Endodermal cell (in vitro differentiated cells): ENCODE results near the gene CCDC195. TPM values are rescaled to one million over a fixed set of nuclear protein-coding genes. Genes with fewer than 3 reads are reported as not detected.
"Not testable (repeated sequence)": the region's sequence is repeated elsewhere in the genome, so short reads cannot be mapped to it uniquely, and the experiment has no call there.

ENCODE experiments used
- DNase-seq: peaks from one replicate; pipeline ENCODE4 v3.0.0-alpha.2; 2017
- H3K27ac ChIP-seq: 2 replicates; pipeline ENCODE4 v1.5.1; 2013; ENCODE audit warnings: mild to moderate bottlenecking, low read depth, low read length, moderate library complexity
- H3K27me3 ChIP-seq: 2 replicates; pipeline ENCODE4 v1.6.1; 2013; ENCODE audit warnings: mild to moderate bottlenecking, low read length, moderate library complexity; ENCODE audit not compliant: insufficient read depth, control insufficient read depth, poor library complexity, severe bottlenecking
- H3K36me3 ChIP-seq: 2 replicates; pipeline ENCODE4 v1.7.0; 2013; ENCODE audit warnings: mild to moderate bottlenecking, low read length, moderate library complexity; ENCODE audit not compliant: control insufficient read depth, insufficient read depth
- H3K4me1 ChIP-seq: one replicate; pipeline ENCODE4 v1.7.0; 2013; ENCODE audit warnings: low read length; ENCODE audit not compliant: control insufficient read depth, insufficient read depth
- H3K4me3 ChIP-seq: 2 replicates; pipeline ENCODE4 v1.5.1; 2013; ENCODE audit warnings: mild to moderate bottlenecking, low read length, moderate library complexity
- H3K9ac ChIP-seq: 2 replicates; pipeline ENCODE4 v1.6.1; 2013; ENCODE audit warnings: mild to moderate bottlenecking, low read length, moderate library complexity; ENCODE audit not compliant: poor library complexity, severe bottlenecking; ENCODE audit errors: extremely low read depth
- H3K9me3 ChIP-seq: 2 replicates; pipeline ENCODE4 v1.6.1; 2013; ENCODE audit warnings: mild to moderate bottlenecking, low read length, moderate library complexity; ENCODE audit not compliant: control insufficient read depth
- H3K27ac Mint-ChIP-seq: 2 replicates; pipeline ENCODE4 v1.8.0; 2020; ENCODE audit warnings: mixed read lengths
- H3K27me3 Mint-ChIP-seq: 2 replicates; pipeline ENCODE4 v1.8.0; 2021; ENCODE audit warnings: mild to moderate bottlenecking, mixed read lengths; ENCODE audit not compliant: insufficient read depth
- H3K36me3 Mint-ChIP-seq: 2 replicates; pipeline ENCODE4 v1.8.0; 2020; ENCODE audit warnings: low read depth, mixed read lengths
- H3K4me1 Mint-ChIP-seq: 2 replicates; pipeline ENCODE4 v1.8.0; 2020; ENCODE audit warnings: mixed read lengths
- H3K4me3 Mint-ChIP-seq: 2 replicates; pipeline ENCODE4 v1.8.0; 2020; ENCODE audit warnings: mild to moderate bottlenecking, moderate library complexity, mixed read lengths
- H3K9me3 Mint-ChIP-seq: 2 replicates; pipeline ENCODE4 v1.8.0; 2020; ENCODE audit warnings: mild to moderate bottlenecking, mixed read lengths
- WGBS, 2 experiments: methylation state at CpG; one replicate each; pipeline versions ENCODE4 v1.1.5 to v1.1.7; 2013; ENCODE audit warnings: missing lambda C conversion rate in 2 of 2, mixed read lengths in 1 of 2; ENCODE audit not compliant: insufficient coverage in 1 of 2, insufficient read length in 1 of 2; 5-methylcytosine and 5-hydroxymethylcytosine counted together
- total RNA-seq, 2 donors: library from RNA; stranded (reverse); fragmentation: NEBNext Ultra II Directional in 1 of 2; extraction: Animal tissue kit (Norgen Biotek cat#: 25700) in 1 of 2; gene quantifications; 2 replicates in 1 of 2; 3 replicates in 1 of 2; pipeline ENCODE4 v1.2.1, GENCODE V29; 2021
- TF ChIP-seq, protein P1 (sequence below): fragments of 200-600 bp; sonication (generic); conservative IDR thresholded peaks from 2 replicates; pipeline ENCODE4 v1.5.0; 2021; ENCODE audit warnings: antibody characterized with exemption, mild to moderate bottlenecking

CCDC195 gene
- total RNA-seq, 2 donors from 2014 or later, result not detected

DNA sequence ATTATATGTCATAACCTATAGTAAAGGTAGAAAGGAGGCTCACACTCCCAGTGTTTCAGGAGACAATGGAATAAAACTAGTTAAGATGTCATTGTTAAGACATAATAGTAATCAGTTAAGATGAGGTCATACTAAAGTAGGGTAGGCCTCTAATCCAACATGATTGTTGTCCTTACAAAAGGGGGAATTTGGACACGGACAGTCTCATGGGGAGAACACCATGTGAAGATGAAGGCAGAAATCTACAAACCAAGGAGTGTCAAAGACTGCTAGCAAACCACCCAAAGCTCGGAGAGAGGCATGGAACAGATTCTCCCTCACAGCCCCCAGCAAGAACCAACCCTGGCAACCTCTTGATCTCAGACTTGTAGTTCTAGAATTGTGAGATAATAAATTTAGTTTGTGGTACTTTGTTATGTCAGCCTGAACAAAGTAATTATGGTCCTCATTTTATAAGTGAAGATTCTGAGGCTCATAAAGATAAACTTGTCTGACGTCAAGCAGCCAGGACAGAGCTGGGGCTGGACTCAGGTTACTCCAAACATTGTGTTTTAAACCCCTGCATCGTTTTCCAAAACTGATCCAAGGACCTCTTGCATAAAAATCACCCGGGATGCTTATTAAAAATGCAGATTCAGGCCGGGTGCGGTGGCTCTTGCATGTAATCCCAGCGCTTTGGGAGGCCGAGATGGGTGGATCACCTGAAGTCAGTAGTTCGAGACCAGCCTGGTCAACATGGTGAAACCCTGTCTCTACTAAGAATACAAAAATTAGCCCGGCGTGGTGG is 47.8 kb downstream of the CCDC195 start:
- H3K36me3 ChIP-seq, result no peaks in the 10 kb centered on the region
- WGBS, 2 experiments, result 92 to 94% methylated on average over 9 to 12 of the region's 12 CpGs
- H3K4me3 ChIP-seq, result no peak overlapping the region
- no peak overlapping the region for H3K27ac ChIP-seq
- peaks cover 14% of the 10 kb centered on the region for H3K4me1 Mint-ChIP-seq
- peaks cover 8% of the 10 kb centered on the region for H3K27me3 Mint-ChIP-seq
- peaks cover 7% of the 10 kb centered on the region for H3K9me3 ChIP-seq
- no peak overlapping the region for H3K9ac ChIP-seq
- no peak overlapping the region for H3K27ac Mint-ChIP-seq
- no peaks in the 10 kb centered on the region for H3K27me3 ChIP-seq
- H3K36me3 Mint-ChIP-seq, result peaks cover 2% of the 10 kb centered on the region
- DNase-seq, result no peak
- H3K4me1 ChIP-seq, result no peaks in the 10 kb centered on the region
- H3K9me3 Mint-ChIP-seq, result peaks cover 14% of the 10 kb centered on the region
- no peak overlapping the region for H3K4me3 Mint-ChIP-seq
- TF ChIP-seq, protein P1, sequence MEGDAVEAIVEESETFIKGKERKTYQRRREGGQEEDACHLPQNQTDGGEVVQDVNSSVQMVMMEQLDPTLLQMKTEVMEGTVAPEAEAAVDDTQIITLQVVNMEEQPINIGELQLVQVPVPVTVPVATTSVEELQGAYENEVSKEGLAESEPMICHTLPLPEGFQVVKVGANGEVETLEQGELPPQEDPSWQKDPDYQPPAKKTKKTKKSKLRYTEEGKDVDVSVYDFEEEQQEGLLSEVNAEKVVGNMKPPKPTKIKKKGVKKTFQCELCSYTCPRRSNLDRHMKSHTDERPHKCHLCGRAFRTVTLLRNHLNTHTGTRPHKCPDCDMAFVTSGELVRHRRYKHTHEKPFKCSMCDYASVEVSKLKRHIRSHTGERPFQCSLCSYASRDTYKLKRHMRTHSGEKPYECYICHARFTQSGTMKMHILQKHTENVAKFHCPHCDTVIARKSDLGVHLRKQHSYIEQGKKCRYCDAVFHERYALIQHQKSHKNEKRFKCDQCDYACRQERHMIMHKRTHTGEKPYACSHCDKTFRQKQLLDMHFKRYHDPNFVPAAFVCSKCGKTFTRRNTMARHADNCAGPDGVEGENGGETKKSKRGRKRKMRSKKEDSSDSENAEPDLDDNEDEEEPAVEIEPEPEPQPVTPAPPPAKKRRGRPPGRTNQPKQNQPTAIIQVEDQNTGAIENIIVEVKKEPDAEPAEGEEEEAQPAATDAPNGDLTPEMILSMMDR, result no peak

DNA sequence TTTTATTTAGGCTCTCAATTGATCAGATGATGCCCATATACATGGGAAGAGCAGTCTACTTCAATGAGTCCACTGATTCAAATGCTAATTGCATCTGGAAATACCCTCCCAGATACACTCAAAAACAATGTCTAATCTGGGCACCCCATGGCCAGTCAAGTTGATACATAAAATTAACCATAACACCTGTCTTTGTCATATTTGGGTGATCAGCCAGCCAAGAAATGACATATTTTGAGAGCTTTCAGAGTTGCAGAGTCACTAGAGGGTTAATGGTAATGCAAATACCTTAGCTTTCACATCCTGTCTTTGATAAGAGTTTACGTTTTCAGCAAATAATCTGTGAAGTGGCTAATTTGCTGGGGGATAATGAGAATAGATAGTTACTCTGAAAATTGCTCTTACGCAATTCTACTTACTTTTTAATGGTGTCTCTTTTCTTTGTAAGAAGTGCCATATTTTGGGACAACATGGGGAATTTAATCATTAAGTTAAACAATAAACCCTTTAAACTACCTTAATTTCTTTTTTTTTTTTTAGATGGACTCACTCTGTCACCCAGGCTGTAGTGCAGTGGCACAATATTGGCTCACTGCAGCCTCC is 49.1 kb downstream of the CCDC195 start:
- peaks cover 17% of the 10 kb centered on the region for H3K9me3 ChIP-seq
- Mint-ChIP-seq H3K27me3 (peaks cover 8% of the 10 kb centered on the region), H3K4me3 (no peak overlapping the region), H3K36me3 (peaks cover 6% of the 10 kb centered on the region), H3K27ac (no peak overlapping the region), H3K4me1 (peaks cover 14% of the 10 kb centered on the region), H3K9me3 (peaks cover 24% of the 10 kb centered on the region)
- DNase-seq, result no peak
- no peaks in the 10 kb centered on the region for H3K36me3 ChIP-seq
- no peaks in the 10 kb centered on the region for H3K27me3 ChIP-seq
- WGBS, 2 experiments, result 64% methylated on average over 2 of the region's 2 CpGs; no CpG with 5 or more reads in 1 of the 2 experiments
- TF ChIP-seq, protein P1, result no peak
- H3K27ac ChIP-seq, result no peak overlapping the region
- H3K4me1 ChIP-seq, result no peaks in the 10 kb centered on the region
- no peak overlapping the region for H3K9ac ChIP-seq
- H3K4me3 ChIP-seq, result no peak overlapping the region

DNA sequence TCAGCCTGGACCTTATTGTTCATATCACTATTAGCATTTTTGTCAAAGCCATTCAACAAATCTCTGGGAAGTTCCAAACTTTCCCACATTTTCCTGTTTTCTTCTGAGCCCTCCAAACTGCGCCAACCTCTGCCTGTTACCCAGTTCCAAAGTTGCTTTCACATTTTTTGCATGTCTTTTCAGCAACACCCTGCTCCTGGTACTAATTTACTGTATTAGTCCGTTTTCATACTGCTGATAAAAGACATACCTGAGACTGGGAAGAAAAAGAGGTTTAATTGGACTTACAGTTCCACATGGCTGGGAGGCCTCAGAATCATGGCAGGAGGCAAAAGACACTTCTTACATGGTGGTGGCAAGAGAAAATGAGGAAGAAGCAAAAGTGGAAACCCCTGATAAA is 52.8 kb downstream of the CCDC195 start:
- H3K4me1 ChIP-seq, H3K27me3 ChIP-seq, H3K27ac Mint-ChIP-seq, H3K9ac ChIP-seq, H3K36me3 Mint-ChIP-seq, H3K4me3 Mint-ChIP-seq, H3K27ac ChIP-seq, H3K36me3 ChIP-seq, H3K4me3 ChIP-seq, H3K27me3 Mint-ChIP-seq, DNase-seq: not testable (repeated sequence)
- Mint-ChIP-seq H3K4me1 (peaks cover 14% of the 10 kb centered on the region), H3K9me3 (peaks cover 38% of the 10 kb centered on the region)
- WGBS, 2 experiments, result 80 to 93% methylated on average over 2 of the region's 2 CpGs
- peaks cover 20% of the 10 kb centered on the region for H3K9me3 ChIP-seq

DNA sequence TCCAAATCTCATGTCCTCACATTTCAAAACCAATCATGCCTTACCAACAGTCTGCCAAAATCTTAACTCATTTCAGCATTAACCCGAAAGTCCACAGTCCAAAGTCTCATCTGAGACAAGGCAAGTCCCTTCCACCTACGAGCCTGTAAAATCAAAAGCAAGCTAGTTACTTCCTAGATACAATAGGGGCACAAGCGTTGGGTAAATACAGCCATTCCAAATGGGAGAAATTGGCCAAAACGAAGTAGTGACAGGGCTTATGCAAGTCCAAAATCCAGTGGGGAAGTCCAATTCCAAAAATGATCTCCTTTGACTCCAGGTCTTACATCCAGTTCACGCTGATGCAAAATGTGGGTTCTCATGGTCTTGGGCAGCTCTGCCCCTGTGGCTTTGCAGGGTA is 54.5 kb downstream of the CCDC195 start:
- H3K4me3 ChIP-seq, H3K27me3 ChIP-seq, H3K9ac ChIP-seq, H3K36me3 ChIP-seq, H3K27me3 Mint-ChIP-seq, H3K4me1 ChIP-seq, H3K4me1 Mint-ChIP-seq, H3K4me3 Mint-ChIP-seq, H3K36me3 Mint-ChIP-seq, DNase-seq, H3K27ac Mint-ChIP-seq, H3K27ac ChIP-seq: not testable (repeated sequence)
- 77 to 89% methylated on average over 4 to 5 of the region's 5 CpGs for WGBS, 2 experiments
- H3K9me3 Mint-ChIP-seq, result peaks cover 40% of the 10 kb centered on the region
- H3K9me3 ChIP-seq, result peaks cover 20% of the 10 kb centered on the region
